ENCODE data around the gene ZFP36L2.
A peak's percentile ranks its signal among the peaks of the same experiment; 100 is the strongest.
"Not testable (repeated sequence)": the region's sequence is repeated elsewhere in the genome, so short reads cannot be mapped to it uniquely, and the experiment has no call there.

Gene ZFP36L2

GRCh38 chr2:43206602-43207001 is 19.8 kb downstream of the ZFP36L2 start:
- DNase-seq: no peak

GRCh38 chr2:43203373-43203772 is 23.0 kb downstream of the ZFP36L2 start:
- DNase-seq: no peak

DNA sequence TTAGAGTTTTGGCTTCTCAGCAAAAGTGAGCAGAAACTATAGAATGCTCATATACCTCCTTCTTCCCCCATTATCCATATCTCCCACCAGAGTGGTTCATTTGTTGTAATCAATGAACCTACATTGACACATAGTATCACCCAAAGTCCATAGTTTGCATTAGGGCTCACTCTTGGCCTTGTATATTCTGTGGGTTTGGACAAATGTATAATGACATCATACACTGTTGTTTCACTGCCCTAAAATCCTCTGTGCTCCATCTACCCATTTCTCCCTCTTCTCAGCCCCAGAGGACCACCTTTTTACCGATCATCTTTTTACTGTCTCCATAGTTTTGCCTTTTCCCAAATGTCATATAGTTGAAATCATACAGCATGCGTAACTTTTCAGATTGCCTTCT is 24.1 kb downstream of the ZFP36L2 start:
- no peak for DNase-seq

DNA sequence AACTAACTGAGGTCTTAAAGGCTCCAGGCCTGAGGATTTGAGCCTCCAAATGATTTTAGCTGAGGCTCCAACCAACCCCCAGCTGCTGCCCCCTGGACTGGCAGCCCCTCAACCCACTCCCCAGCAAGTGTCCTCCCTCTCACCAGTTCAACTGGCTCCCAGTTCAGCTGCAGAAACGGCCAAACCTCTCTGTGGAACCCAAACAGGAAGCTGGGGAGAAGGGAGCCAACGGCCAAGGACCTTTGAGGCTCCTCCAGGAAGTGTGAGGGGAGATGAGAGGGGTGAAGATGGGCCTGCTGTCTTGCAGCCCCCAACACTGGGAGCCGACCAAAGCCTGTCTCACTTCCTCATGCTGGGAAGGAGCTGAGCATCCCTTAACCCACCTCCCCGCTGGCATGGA is 24.9 kb downstream of the ZFP36L2 start:
- DNase-seq: no peak

GRCh38 chr2:43201016-43201415 is 25.4 kb downstream of the ZFP36L2 start:
- DNase-seq: no peak

- no peak for DNase-seq
Measured at GRCh38 chr2:43199492-43200488, 26.6 kb downstream of the ZFP36L2 start.

DNA sequence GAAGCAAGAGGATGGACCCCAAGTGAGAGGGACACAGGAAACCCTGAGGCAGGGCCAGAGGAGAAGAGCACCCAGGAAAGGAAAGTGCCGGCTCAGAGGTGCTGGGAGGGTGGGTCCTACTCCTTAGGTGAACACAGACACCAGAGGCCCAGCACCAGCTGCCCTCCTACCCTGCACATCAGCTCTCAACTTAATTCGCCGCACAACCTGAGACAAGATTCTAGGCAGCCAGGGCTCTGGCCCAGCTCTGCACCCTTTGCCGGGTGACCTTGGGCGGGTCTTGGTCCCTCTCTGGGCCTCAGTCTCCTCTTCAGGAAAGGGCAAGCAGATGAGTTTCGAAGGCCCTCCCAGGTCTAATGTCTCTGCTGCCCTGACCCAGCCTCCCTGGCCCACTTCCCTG is 28.1 kb downstream of the ZFP36L2 start:
- DNase-seq: no peak

DNA sequence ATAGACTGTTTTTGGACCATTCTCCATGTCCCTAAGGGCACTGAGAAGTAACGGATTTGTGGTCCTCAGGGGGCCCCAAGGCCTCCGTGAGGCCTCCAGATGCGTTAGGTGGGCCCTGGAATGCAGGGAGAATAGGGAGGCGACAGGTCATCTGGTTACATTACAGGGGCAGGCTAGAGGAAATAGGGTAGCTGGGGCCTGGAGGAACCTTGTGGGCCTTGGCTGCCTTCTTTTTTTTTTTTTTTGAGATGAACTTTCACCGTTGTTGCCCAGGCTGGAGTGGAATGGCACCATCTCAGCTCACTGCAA is 28.9 kb downstream of the ZFP36L2 start:
- DNase-seq: no peak

GRCh38 chr2:43196768-43197587 is 29.4 kb downstream of the ZFP36L2 start:
- peak; percentile 61 for DNase-seq

- DNase-seq: no peak
Measured at GRCh38 chr2:43194121-43194869, 32.1 kb downstream of the ZFP36L2 start.

DNA sequence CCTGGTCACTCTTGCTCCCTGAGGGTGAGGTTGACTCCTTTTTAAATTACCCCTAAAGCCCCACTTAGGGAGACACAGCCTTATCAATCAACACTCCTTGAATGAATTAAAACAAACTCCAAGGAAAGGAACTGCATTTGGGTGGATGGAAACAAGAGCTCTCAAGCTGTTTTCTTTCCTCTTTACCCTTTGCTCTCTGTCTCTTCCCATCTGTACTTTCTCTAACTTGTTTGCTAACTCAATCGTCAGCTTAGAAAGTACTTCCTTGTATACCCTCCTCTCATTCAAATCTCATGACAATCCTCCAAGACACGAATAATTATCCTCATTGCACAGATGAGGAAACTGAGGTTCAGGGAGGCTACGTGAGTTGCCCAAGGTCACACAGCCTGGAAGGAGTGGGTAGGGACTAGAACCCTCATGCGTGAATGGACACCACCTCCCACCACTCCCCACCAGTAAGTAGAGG is 32.7 kb downstream of the ZFP36L2 start:
- DNase-seq: no peak

DNA sequence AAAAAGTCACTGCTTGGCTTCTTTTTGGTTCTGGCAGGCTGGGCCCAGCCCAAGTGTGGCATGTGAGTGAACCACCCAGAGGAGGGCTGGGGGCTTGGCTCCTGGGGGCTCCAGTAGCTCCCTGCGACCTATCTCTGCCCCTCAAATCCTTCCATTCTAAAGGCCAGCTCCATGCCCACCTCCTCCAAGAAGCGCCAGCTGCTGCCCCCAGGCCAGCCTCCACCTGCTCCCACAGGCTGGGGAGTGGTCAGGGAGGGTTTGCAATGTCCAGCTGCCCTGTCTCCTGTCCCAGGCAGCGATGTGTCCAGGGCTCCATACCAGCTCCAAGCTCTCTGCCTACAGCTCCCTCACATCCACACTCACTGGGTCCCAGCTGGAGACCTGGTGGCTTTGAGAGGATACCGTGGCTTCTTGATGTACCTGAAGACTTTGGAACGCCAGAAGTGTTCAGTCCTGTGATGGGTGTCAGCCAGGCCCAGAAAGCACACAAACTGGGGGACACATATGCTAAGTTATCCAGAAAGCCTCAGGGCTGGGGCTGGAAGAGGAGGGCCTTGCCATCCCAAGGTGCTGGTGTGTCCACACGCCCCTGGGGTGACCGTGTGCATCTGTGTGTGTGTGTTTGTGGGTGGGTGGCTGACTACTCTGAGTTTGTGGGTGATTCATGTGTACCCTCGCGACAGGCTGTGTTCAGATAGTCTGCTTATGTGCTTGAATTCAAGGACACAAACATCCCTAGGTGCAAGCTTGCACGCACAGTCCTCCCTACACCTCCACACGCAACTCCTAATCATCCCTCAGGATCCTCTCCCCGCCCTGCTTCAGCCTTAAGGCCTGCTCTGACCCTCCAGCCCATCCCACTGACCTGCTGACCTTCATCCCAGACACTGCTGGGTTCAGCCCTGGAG is 33.4 kb downstream of the ZFP36L2 start:
- no peak for DNase-seq

GRCh38 chr2:43191947-43192516 is 34.4 kb downstream of the ZFP36L2 start:
- peak; percentile 35 for DNase-seq

- DNase-seq: no peak
Measured at GRCh38 chr2:43190311-43191052, 35.9 kb downstream of the ZFP36L2 start.

- DNase-seq: not testable (repeated sequence)
Measured at GRCh38 chr2:43189861-43190260, 36.5 kb downstream of the ZFP36L2 start.

- no peak for DNase-seq
Measured at GRCh38 chr2:43188561-43189386, 37.6 kb downstream of the ZFP36L2 start.

DNA sequence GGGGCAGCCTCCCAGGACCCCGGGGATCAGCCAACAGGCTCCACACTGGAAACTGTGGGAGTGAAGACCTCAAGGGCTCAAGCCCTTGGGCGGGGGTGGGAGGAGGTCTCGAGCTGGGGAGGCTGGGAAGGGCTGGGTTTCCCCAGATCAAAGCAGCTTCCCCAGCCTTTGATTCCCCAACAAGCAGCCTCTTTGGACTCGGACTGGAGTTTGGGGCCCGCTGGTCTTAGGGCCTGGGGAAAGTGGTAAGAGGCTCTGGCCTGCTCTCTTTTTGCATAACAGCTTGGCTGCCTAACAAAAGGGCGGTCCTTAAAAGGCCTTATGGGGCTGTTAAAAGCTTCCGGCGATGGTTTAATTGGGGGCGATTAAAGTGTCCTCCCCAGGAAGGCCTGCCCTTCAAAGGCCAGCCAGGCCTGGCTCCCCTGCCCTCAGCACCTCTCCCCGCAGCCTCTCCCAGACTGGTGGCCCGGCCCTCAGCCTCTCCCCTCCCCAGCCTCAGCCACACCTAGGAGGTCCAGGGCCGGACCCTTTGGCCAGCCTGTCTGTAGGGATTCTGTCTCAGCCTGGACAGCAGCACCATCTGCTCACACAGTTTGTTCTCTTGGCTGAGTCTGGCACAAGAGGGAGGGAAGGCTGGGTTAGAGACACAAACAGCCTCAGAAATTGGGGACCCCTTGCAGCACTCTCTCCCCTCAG is 39.6 kb downstream of the ZFP36L2 start:
- DNase-seq: no peak

DNA sequence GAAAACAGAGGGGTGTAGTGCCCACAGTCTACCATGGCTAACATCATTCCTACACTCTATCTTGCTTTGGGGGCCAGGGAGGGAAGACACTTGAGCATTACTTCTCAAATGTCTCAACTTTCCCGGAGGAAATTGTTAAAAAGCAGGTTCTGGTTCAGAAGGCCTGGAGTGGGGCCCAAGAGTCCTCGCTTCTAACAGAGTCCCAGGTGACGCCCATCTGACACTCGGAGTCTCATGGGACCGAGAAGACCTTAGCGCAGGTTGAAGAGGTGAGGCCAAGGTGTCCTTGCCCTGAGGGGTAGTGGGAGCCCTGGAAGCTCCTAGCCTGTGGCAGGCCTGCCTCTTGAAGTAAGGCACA is 40.1 kb downstream of the ZFP36L2 start:
- no peak for DNase-seq

DNA sequence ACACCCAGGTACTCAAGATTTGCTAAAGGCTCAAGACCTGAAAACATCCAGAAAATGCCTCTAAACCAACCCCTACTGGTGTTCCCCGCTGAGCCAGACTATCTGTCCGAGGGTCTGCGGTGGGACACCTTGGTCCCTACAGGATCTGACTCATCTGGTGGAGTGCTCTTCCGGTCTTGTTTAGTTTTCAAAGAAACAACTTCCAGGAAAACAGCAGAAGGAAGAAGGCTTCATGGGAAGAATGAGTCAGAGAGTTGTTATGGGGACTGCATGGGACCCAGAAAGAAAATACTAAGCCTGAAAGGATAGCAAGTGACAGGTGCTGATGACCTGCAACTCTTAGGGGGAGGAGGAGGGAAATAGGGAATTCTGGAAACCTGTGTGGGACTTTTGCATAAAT is 41.3 kb downstream of the ZFP36L2 start:
- no peak for DNase-seq

All from inflammatory macrophage treated with lipopolysaccharide for 4 hours (primary cell).